A549 (cell line): ENCODE measurements around the gene EYA3. TPM values are rescaled to one million over a fixed set of nuclear protein-coding genes. Genes with fewer than 3 reads are reported as not detected.

ENCODE experiments used
- ATAC-seq, 2 experiments: fragments of 200-7000 bp in 1 of 2; fragments of >200 bp in 1 of 2; cut with Nextera tagmentation in 1 of 2; cut with Tn5 transposase in 1 of 2; 3 replicates each; pipeline versions ENCODE4 v1.8.0 to v1.9.1; 2018 to 2020; ENCODE audit warnings: mild to moderate bottlenecking in 1 of 2, moderate library complexity in 1 of 2
- CTCF ChIA-PET: fragments of 300-600 bp; sonication (Branson Sonifier 250); formaldehyde crosslinking; extraction: SDS; loops from one replicate; lab custom pipeline; 2021; ENCODE audit warnings: antibody characterized with exemption, inconsistent platforms; lab: Yijun Ruan, JAX
- POLR2A ChIA-PET: fragments of 350-600 bp; formaldehyde crosslinking; extraction: SDS; loops from one replicate; lab custom pipeline; 2021; ENCODE audit warnings: antibody characterized with exemption, inconsistent platforms; lab: Yijun Ruan, JAX
- DNase-seq, 2 experiments: peaks; one replicate each; pipeline versions ENCODE4 v3.0.0 to v3.0.0-alpha.2; 2011 to 2016; ENCODE audit warnings: low read depth in 1 of 2, low spot score in 1 of 2
- FAIRE-seq: peaks from 2 replicates; lab custom pipeline; 2011; peaks lifted over from hg19 to GRCh38; lab: Jason Lieb, UNC
- H3K27ac ChIP-seq, 2 experiments: fragments of >200 bp; sonication (Bioruptor Twin); formaldehyde crosslinking; 3 replicates each; pipeline ENCODE4 v1.5.1; 2016 to 2017
- H3K4me1 ChIP-seq: fragments of >200 bp; sonication (Bioruptor Twin); formaldehyde crosslinking; 3 replicates; pipeline ENCODE4 v1.6.1; 2016
- H3K4me2 ChIP-seq: fragments of >200 bp; sonication (Bioruptor Twin); formaldehyde crosslinking; 3 replicates; pipeline ENCODE4 v1.6.1; 2016
- H3K4me3 ChIP-seq: fragments of >200 bp; sonication (Bioruptor Twin); formaldehyde crosslinking; 3 replicates; pipeline ENCODE4 v1.5.1; 2016
- H3K9me3 ChIP-seq: fragments of >200 bp; sonication (Bioruptor Twin); formaldehyde crosslinking; 3 replicates; pipeline ENCODE4 v1.6.1; 2016
- BCL3 ChIP-seq: fragments of >200 bp; sonication (Bioruptor Twin); formaldehyde crosslinking; IDR thresholded peaks from 3 replicates; pipeline ENCODE4 v1.6.1; 2016
- BHLHE40 ChIP-seq: IDR thresholded peaks from 2 replicates; pipeline ENCODE4 v1.6.1; 2012; ENCODE audit warnings: low read depth, low read length, inconsistent platforms
- CBX2 ChIP-seq: fragments of 200-600 bp; sonication (generic); IDR thresholded peaks from 2 replicates; pipeline ENCODE4 v1.6.1; 2016; ENCODE audit warnings: low read depth, mild to moderate bottlenecking, borderline replicate concordance
- CEBPB ChIP-seq, 2 experiments: fragments of >200 bp in 1 of 2; sonication (Bioruptor Twin) in 1 of 2; formaldehyde crosslinking in 1 of 2; IDR thresholded peaks; 2 replicates each; pipeline ENCODE4 v1.6.1; 2012 to 2016
- CHD4 ChIP-seq: fragments of 200-600 bp; sonication (generic); IDR thresholded peaks from 2 replicates; pipeline ENCODE4 v1.6.1; 2016; ENCODE audit warnings: antibody characterized with exemption, mild to moderate bottlenecking, borderline replicate concordance
- EP300 ChIP-seq, 2 experiments: fragments of >200 bp; sonication (Bioruptor Twin); formaldehyde crosslinking; IDR thresholded peaks; 2 replicates in 1 of 2; 3 replicates in 1 of 2; pipeline ENCODE4 v1.6.1; 2016 to 2017
- ESRRA ChIP-seq: fragments of 150-350 bp; IDR thresholded peaks from 2 replicates; pipeline ENCODE4 v1.6.1; 2014; ENCODE audit warnings: mild to moderate bottlenecking, low read length, borderline replicate concordance
- FOSB ChIP-seq: fragments of 250-450 bp; sonication (Bioruptor Pico); IDR thresholded peaks from 2 replicates; pipeline ENCODE4 v1.5.0; 2020; ENCODE audit warnings: mild to moderate bottlenecking, moderate library complexity
- FOSL2 ChIP-seq, 2 experiments: fragments of 450-650 bp in 1 of 2; fragments of >200 bp in 1 of 2; sonication (Bioruptor Twin) in 1 of 2; formaldehyde crosslinking; IDR thresholded peaks; 2 replicates each; pipeline versions ENCODE4 v1.5.0 to v1.6.1; 2016 to 2020; ENCODE audit warnings: mild to moderate bottlenecking in 1 of 2, moderate library complexity in 1 of 2
- FOXS1 ChIP-seq: fragments of 250-450 bp; sonication (Bioruptor Pico); IDR thresholded peaks from 2 replicates; pipeline ENCODE4 v1.5.0; 2020; ENCODE audit warnings: mild to moderate bottlenecking, moderate library complexity
- HDAC2 ChIP-seq: fragments of 200-600 bp; sonication (generic); IDR thresholded peaks from 2 replicates; pipeline ENCODE4 v1.6.1; 2016
- HEYL ChIP-seq: fragments of 250-450 bp; sonication (Bioruptor Pico); IDR thresholded peaks from 2 replicates; pipeline ENCODE4 v1.8.0; 2021; ENCODE audit warnings: mild to moderate bottlenecking, moderate library complexity
- HOXA7 ChIP-seq: fragments of 250-450 bp; sonication (Bioruptor Pico); IDR thresholded peaks from 2 replicates; pipeline ENCODE4 v1.5.0; 2020; ENCODE audit warnings: mild to moderate bottlenecking, moderate library complexity
- HOXB5 ChIP-seq: fragments of 250-450 bp; sonication (Bioruptor Pico); IDR thresholded peaks from 2 replicates; pipeline ENCODE4 v1.5.0; 2020; ENCODE audit warnings: mild to moderate bottlenecking, moderate library complexity
- KDM1A ChIP-seq: fragments of 200-600 bp; sonication (generic); IDR thresholded peaks from 2 replicates; pipeline ENCODE4 v1.6.1; 2016; ENCODE audit warnings: low read depth, mild to moderate bottlenecking
- KDM5A ChIP-seq: fragments of 200-600 bp; sonication (generic); IDR thresholded peaks from 2 replicates; pipeline ENCODE4 v1.6.1; 2016; ENCODE audit warnings: antibody characterized with exemption, mild to moderate bottlenecking
- MAFK ChIP-seq: fragments of 450-650 bp; IDR thresholded peaks from 2 replicates; pipeline ENCODE4 v1.6.1; 2014; ENCODE audit not compliant: partially characterized antibody
- NFE2L2 ChIP-seq: fragments of 150-350 bp; conservative IDR thresholded peaks from 2 replicates; pipeline ENCODE4 v1.6.1; 2014; ENCODE audit warnings: low read length
- NPAS2 ChIP-seq: fragments of 250-450 bp; sonication (Bioruptor Pico); IDR thresholded peaks from 2 replicates; pipeline ENCODE4 v1.8.0; 2022; ENCODE audit warnings: mild to moderate bottlenecking, moderate library complexity, borderline replicate concordance
- NR3C1 ChIP-seq: fragments of >200 bp; sonication (Bioruptor Twin); formaldehyde crosslinking; IDR thresholded peaks from 3 replicates; pipeline ENCODE4 v1.6.1; 2017
- PBX3 ChIP-seq: IDR thresholded peaks from 2 replicates; pipeline ENCODE4 v1.6.1; 2012
- PHF8 ChIP-seq: fragments of 200-600 bp; sonication (generic); IDR thresholded peaks from 2 replicates; pipeline ENCODE4 v1.6.1; 2016; ENCODE audit warnings: low read depth, mild to moderate bottlenecking, antibody characterized with exemption, moderate library complexity, borderline replicate concordance
- POLR2A ChIP-seq: IDR thresholded peaks from 2 replicates; pipeline ENCODE4 v1.6.1; 2012; ENCODE audit warnings: mild to moderate bottlenecking, low read length
- POLR2AphosphoS2 ChIP-seq: conservative IDR thresholded peaks from 2 replicates; pipeline ENCODE4 v1.6.1; 2012; ENCODE audit warnings: low read length, improper control_type of control experiment, inconsistent platforms
- RARB ChIP-seq: fragments of 250-450 bp; sonication (Bioruptor Pico); IDR thresholded peaks from 2 replicates; pipeline ENCODE4 v1.8.0; 2021; ENCODE audit warnings: mild to moderate bottlenecking, moderate library complexity
- RCOR1 ChIP-seq: fragments of 150-350 bp; IDR thresholded peaks from 2 replicates; pipeline ENCODE4 v1.6.1; 2014; ENCODE audit warnings: antibody characterized with exemption, low read length, low read depth
- RFX5 ChIP-seq: fragments of 450-650 bp; IDR thresholded peaks from 2 replicates; pipeline ENCODE4 v1.7.1; 2014; ENCODE audit warnings: antibody characterized with exemption, mild to moderate bottlenecking, moderate library complexity
- SMC3 ChIP-seq: fragments of >200 bp; sonication (Bioruptor Twin); formaldehyde crosslinking; IDR thresholded peaks from 3 replicates; pipeline ENCODE4 v1.6.1; 2018; ENCODE audit warnings: inconsistent platforms
- SREBF2 ChIP-seq: fragments of 450-650 bp; IDR thresholded peaks from 2 replicates; pipeline ENCODE4 v1.6.1; 2014; ENCODE audit warnings: mild to moderate bottlenecking, moderate library complexity
- TP53 ChIP-seq: fragments of 250-450 bp; sonication (Bioruptor Pico); IDR thresholded peaks from 2 replicates; pipeline ENCODE4 v1.5.0; 2021; ENCODE audit warnings: mild to moderate bottlenecking, moderate library complexity
- ZFP36 ChIP-seq: fragments of 450-650 bp; IDR thresholded peaks from 2 replicates; pipeline ENCODE4 v1.6.1; 2014; ENCODE audit warnings: borderline replicate concordance; ENCODE audit not compliant: partially characterized antibody
- ZNF302 ChIP-seq: fragments of 250-450 bp; sonication (Bioruptor Pico); IDR thresholded peaks from 2 replicates; pipeline ENCODE4 v1.9.0; 2021; ENCODE audit warnings: inconsistent platforms, mild to moderate bottlenecking, moderate library complexity
- ZSCAN20 ChIP-seq: fragments of 250-450 bp; sonication (Bioruptor Pico); IDR thresholded peaks from 2 replicates; pipeline ENCODE4 v1.8.0; 2022; ENCODE audit warnings: mild to moderate bottlenecking, moderate library complexity
- WGBS: methylation state at CpG from one replicate; pipeline ENCODE4 v1.1.6; 2017; ENCODE audit errors: missing lambda C conversion rate; 5-methylcytosine and 5-hydroxymethylcytosine counted together
- polyA plus RNA-seq, 4 experiments: library from polyadenylated mRNA; depleted of rRNA in 3 of 4; stranded (reverse); fragments of >200 nt; fragmentation: RNase III in 1 of 4; extraction: RNeasy Plus Mini Kit Qiagen cat#74134 plus additional on column Dnase treatment in 1 of 4; gene quantifications; 2 replicates in 3 of 4; 3 replicates in 1 of 4; pipeline ENCODE4 v1.2.3, GENCODE V29; 2011 to 2017

EYA3 gene
- polyA plus RNA-seq, 2 of the 4 experiments (the other 2 are of a cell fraction) = 5.7 to 9.3 TPM

DNA sequence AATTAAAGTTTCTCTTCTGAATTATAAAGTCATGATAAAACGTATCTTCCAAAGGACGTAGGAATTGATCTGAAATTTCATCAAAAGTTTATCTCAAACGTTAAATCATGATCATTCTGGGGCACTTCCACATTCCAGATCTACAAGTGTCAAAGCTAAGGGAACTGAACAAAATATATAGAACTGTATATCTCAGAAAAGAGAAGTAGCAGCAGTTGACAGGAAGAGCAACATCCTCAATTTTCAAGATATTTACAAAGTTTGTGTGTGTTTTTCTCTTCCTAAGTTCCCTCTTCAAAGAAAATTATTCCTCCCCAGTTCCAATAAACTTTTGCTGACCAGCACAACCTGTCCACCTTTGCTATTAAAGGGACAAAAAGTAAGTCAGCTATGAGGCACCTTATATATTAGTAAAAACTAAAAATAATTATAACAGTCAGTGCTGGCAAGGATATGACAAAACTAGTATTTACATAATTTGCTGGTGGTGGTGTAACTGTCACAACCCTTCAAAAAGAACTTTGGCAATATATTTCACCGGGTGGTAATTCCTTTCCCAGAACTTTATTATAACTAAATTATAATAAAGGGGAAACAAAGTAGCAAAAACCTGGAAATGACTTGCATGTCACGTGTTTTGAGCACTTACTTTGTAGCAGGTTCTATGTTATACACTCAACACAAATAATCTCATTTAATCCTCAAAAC lies 38.5 kb upstream of the EYA3 start:
- DNase-seq = no peak
- H3K27ac ChIP-seq = peak overlapping the region in 1 of 2 experiments; percentile 33; a peak in 1 of 6 replicates
- no peak overlapping the region for H3K4me3 ChIP-seq
- ChIA-PET CTCF (interaction anchor here (1.2 kb wide), 1 partner anchor 82 kb away, joined by 3 read pairs; no protein-coding TSS in a partner anchor), POLR2A (no interaction called here)
- TF ChIP-seq KDM5A (no peak), NFE2L2 (no peak), BCL3 (no peak), HEYL (no peak), PHF8 (no peak), CBX2 (no peak)
- ATAC-seq = no peak
- 66% methylated on average over 5 of the region's 5 CpGs for WGBS
- H3K4me2 ChIP-seq = no peak overlapping the region
- no peak for FAIRE-seq
- no peaks in the 10 kb centered on the region for H3K9me3 ChIP-seq
- H3K4me1 ChIP-seq = peaks cover 21% of the 10 kb centered on the region

DNA sequence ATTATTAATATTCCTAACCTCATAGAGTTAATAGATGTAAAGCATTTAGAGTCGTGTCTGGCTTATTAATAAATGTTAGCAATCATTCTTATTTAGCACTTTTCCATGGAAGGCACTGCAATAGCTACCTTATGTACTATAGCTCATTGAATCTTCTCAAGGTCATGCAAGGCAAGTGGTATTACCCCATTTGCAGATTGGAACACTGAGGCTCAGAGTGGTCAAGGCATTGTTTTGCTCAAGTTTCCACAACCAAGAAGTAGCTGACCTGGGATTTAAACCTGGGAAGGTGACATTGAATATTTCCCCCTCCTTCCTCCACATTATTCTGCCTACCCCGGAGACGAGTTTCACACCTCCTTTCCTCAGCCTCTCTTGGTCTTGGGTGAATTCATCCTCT lies 37.8 kb upstream of the EYA3 start:
- no peaks in the 10 kb centered on the region for H3K9me3 ChIP-seq
- no peak overlapping the region for H3K4me3 ChIP-seq
- ATAC-seq (no peak), DNase-seq (no peak)
- ChIA-PET CTCF (interaction anchor here (1.2 kb wide), 1 partner anchor 83 kb away, joined by 3 read pairs; no protein-coding TSS in a partner anchor), POLR2A (no interaction called here)
- peaks cover 21% of the 10 kb centered on the region for H3K4me1 ChIP-seq
- TF ChIP-seq RCOR1 (no peak), BCL3 (no peak), ZSCAN20 (CRISPR knock-in tag) (no peak), NPAS2 (CRISPR knock-in tag) (no peak), FOSB (CRISPR knock-in tag) (no peak), BHLHE40 (no peak), NR3C1 (no peak)
- TF ChIP-seq, all 56 proteins: peak for 0
- WGBS = 71% methylated on average over 3 of the region's 3 CpGs
- H3K4me2 ChIP-seq = no peak overlapping the region
- H3K27ac ChIP-seq = 0 out of 6 replicates have a peak overlapping the region, but pooled peaks of 1 of the 2 experiments have one; percentile 43
- FAIRE-seq = no peak

DNA sequence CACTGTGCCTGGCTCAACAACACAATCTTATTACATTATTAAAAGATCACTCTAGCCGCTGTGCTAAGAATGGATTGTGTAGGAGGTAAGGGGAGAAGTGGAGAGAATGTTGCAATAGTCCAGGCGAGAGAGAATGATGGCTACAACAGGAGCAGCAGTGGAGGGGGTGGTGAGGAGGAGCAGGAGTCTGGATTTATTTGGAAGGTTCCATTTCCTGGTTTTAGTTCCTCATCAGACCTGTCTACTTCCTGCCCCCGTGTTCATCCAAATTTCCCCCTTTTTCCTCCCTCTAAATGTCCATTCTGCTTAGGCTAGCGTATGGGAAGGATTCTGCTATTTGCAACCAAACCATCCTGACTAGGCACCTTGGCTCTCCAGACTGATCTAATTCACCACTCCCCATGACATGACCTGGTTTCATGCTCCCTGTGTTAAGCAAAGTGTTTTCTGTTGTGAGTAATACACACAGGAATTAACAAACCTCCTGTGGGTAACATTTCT lies 35.1 kb upstream of the EYA3 start:
- TF ChIP-seq ESRRA = no peak
- peak; percentile 44 to 74; a peak in 3 of 4 replicates for TF ChIP-seq CEBPB (IDR thresholded peaks at IDR 0.05)
- TF ChIP-seq HDAC2 = no peak
- TF ChIP-seq CHD4 = no peak
- TF ChIP-seq RARB = no peak
- TF ChIP-seq SREBF2 = no peak
- no peak for TF ChIP-seq ZNF302 (CRISPR knock-in tag)
- no peak for TF ChIP-seq FOSL2 (IDR thresholded peaks at IDR 0.05)
- TF ChIP-seq FOSL2 (CRISPR knock-in tag; IDR thresholded peaks at IDR 0.05) = peak; percentile 39; the same call in 1 of the 2 replicates
- TF ChIP-seq POLR2A = no peak
- TF ChIP-seq EP300 (IDR thresholded peaks at IDR 0.05) = no peak
- TF ChIP-seq MAFK = peak; percentile 16
- TF ChIP-seq PBX3 = no peak
- TF ChIP-seq HOXB5 (CRISPR knock-in tag) = no peak
- TF ChIP-seq POLR2AphosphoS2 = no peak
- TF ChIP-seq SMC3 = no peak
- TF ChIP-seq TP53 (CRISPR knock-in tag) = no peak
- no peak for TF ChIP-seq ZFP36
- TF ChIP-seq RCOR1 = no peak
- no peak for TF ChIP-seq KDM1A
- TF ChIP-seq FOXS1 (CRISPR knock-in tag) = no peak
- TF ChIP-seq RFX5 = no peak
- no peak for TF ChIP-seq NR3C1
- TF ChIP-seq HOXA7 (CRISPR knock-in tag) = no peak
- POLR2A ChIA-PET = no interaction called here
- WGBS = 20% methylated on average over 4 of the region's 4 CpGs
- H3K4me1 ChIP-seq = peaks cover 13% of the 10 kb centered on the region
- no peaks in the 10 kb centered on the region for H3K9me3 ChIP-seq
- FAIRE-seq (no peak), ATAC-seq (peak; percentile 86), DNase-seq (peak in 1 of 2 experiments; percentile 62)
- peak overlapping the region; percentile 63 for H3K4me2 ChIP-seq
- peak overlapping the region; percentile 69 to 89 for H3K27ac ChIP-seq
- CTCF ChIA-PET = interaction anchor here (1.6 kb wide), 1 partner anchor 9 kb away, joined by 3 read pairs; no protein-coding TSS in a partner anchor
- no peak overlapping the region for H3K4me3 ChIP-seq
